ENCODE data around the gene IDUA. TPM values are rescaled to one million over a fixed set of nuclear protein-coding genes. Genes with fewer than 3 reads are reported as not detected.

IDUA gene
- total RNA-seq, 6 experiments from 2014 or later = 20.9 to 40.3 (median 23.3) TPM

DNA sequence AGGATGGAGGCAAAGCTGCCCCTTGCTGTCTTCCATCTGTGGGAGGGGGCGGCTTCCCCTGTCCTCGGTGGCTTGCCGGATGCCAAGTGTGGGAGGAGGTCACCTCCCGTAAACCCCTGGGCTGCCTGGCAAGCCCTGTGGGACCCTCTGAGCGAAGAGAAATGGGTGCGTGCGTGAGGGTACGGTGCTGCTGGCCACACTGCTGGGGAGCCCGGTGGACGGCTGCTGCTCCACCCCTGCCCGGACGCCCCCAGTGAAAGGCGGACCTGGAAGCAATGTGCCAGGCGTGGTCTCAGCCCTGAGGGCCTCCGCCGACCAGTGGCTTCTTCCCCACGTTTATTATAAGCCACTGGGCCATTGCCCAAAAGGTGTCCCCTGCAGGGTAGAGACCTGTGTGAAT lies 4.6 kb upstream of the IDUA start:
- Mint-ChIP-seq H3K4me1 (ENCODE audit: low read depth) (peaks cover 29% of the 10 kb centered on the region), H3K27ac (no peak overlapping the region), H3K9me3 (no peaks in the 10 kb centered on the region), H3K27me3 (ENCODE audit: insufficient read depth) (no peaks in the 10 kb centered on the region; the same call in 1 of the 2 replicates), H3K36me3 (ENCODE audit: low read depth) (no peaks in the 10 kb centered on the region), H3K4me3 (no peak overlapping the region)
- TF ChIP-seq, protein P1, sequence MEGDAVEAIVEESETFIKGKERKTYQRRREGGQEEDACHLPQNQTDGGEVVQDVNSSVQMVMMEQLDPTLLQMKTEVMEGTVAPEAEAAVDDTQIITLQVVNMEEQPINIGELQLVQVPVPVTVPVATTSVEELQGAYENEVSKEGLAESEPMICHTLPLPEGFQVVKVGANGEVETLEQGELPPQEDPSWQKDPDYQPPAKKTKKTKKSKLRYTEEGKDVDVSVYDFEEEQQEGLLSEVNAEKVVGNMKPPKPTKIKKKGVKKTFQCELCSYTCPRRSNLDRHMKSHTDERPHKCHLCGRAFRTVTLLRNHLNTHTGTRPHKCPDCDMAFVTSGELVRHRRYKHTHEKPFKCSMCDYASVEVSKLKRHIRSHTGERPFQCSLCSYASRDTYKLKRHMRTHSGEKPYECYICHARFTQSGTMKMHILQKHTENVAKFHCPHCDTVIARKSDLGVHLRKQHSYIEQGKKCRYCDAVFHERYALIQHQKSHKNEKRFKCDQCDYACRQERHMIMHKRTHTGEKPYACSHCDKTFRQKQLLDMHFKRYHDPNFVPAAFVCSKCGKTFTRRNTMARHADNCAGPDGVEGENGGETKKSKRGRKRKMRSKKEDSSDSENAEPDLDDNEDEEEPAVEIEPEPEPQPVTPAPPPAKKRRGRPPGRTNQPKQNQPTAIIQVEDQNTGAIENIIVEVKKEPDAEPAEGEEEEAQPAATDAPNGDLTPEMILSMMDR (IDR thresholded peaks at IDR 0.05) = no peak
- DNase-seq = no peak

- no peaks in the 10 kb centered on the region for H3K9me3 Mint-ChIP-seq
- peaks cover 29% of the 10 kb centered on the region for H3K4me1 Mint-ChIP-seq (ENCODE audit: low read depth)
- no peaks in the 10 kb centered on the region for H3K36me3 Mint-ChIP-seq (ENCODE audit: low read depth)
- TF ChIP-seq, protein P1 (IDR thresholded peaks at IDR 0.05) = no peak
- no peak overlapping the region for H3K4me3 Mint-ChIP-seq
- H3K27me3 Mint-ChIP-seq (ENCODE audit: insufficient read depth) = no peaks in the 10 kb centered on the region; the same call in 1 of the 2 replicates
- DNase-seq = no peak
- no peak overlapping the region for H3K27ac Mint-ChIP-seq
These were observed 4.0 kb upstream of the IDUA start for GRCh38 chr4:982814-983213.

DNA sequence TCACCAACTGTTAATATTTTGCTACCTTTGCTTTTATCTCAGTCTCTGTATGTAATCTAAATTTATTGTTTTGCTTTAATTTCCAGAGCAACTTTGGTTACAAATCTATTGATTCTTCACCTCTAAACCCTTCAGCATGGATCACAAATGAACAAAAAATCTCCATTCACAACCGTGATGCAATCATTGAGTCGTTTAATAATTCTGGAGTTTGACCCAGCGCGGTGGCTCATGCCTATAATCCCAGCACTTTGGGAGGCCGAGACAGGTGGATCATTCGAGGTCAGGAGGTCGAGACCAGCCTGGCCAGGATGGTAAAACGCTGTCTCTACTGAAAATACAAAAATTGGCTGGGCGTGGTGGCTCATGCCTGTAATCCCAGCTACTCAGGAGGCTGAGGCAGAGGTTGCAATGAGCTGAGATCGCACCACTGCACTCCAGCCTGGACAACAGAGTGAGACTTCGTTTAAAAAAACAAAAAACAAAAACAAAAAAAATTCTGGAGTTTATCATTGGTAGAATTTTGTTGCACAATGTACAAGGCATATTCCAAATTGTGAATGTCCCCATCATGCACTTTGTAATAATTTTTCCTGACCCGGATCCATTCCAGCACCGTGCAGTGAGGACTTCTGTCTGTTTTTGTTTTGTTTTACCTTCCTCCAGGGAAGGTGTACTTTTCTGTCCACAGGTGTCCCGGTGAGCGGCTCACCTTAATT lies 2.3 kb upstream of the IDUA start:
- H3K9me3 Mint-ChIP-seq = no peaks in the 10 kb centered on the region
- TF ChIP-seq, protein P1 (IDR thresholded peaks at IDR 0.05) = no peak
- no peaks in the 10 kb centered on the region; the same call in 1 of the 2 replicates for H3K27me3 Mint-ChIP-seq (ENCODE audit: insufficient read depth)
- H3K4me3 Mint-ChIP-seq = no peak overlapping the region; the same call in 1 of the 2 replicates
- H3K27ac Mint-ChIP-seq = no peak overlapping the region
- H3K36me3 Mint-ChIP-seq (ENCODE audit: low read depth) = no peaks in the 10 kb centered on the region
- no peak for DNase-seq
- H3K4me1 Mint-ChIP-seq (ENCODE audit: low read depth) = peaks cover 28% of the 10 kb centered on the region

DNA sequence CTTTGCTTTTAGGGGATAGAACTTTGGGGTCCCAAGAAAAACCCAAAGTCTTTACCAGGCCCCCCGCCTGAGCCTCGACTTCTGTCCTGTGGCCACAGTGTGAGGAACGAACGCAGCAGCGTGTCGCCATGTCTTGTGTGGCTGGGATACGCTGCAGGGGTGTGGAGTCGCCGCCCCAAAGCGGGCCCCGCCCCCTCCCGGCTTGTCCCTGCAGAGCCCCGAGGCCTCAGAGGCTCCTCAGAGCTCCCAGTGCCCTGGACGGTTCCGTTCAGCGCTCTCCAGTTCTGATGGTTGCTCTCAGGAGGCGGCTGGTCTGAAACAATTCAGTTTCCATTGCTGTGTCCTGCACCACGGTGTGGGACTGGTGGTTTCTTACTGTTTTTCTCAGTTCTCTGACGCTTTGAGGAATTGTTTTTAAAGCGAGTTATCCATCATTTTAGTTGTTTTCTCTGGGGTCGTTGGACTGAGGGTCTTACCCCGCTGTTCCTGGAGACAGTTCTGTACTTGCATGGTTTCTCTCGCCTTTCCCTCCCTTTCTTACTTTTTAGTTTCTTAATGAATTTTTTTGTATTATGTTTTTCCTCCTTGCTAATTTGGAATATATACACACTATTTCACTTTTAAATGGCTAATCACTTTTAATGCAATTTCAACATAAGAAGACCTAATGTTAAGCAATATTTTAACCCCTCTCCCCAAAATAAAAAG lies 1.6 kb upstream of the IDUA start:
- peaks cover 25% of the 10 kb centered on the region for H3K4me1 Mint-ChIP-seq (ENCODE audit: low read depth)
- H3K36me3 Mint-ChIP-seq (ENCODE audit: low read depth) = no peaks in the 10 kb centered on the region
- H3K4me3 Mint-ChIP-seq = peak overlapping the region; percentile 95; the same call in 1 of the 2 replicates
- DNase-seq = no peak
- H3K9me3 Mint-ChIP-seq = no peaks in the 10 kb centered on the region
- TF ChIP-seq, protein P1 (IDR thresholded peaks at IDR 0.05) = no peak
- no peaks in the 10 kb centered on the region; the same call in 1 of the 2 replicates for H3K27me3 Mint-ChIP-seq (ENCODE audit: insufficient read depth)
- H3K27ac Mint-ChIP-seq = no peak overlapping the region

DNA sequence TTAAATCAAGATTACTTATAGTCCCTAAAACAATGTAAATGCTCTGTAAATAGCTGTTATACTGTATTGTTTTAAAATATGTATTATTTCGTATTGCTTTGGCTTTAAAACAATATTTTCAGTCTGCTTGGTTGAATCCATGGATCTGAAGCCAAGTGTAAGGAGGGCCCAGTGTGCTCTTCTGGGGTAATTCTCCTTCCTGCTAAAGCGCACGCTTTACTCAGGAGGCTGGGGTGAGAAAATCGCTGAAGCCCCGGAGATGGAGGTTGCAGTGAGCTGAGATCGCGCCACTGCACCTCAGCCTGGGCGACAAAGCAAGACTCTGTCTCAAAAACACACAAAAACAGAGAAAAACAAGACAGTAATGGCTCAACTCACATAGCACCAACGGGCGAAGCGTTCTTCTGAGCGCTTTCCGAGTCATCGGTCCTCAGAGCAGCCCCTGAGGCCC lies 391 bp upstream of the IDUA start:
- TF ChIP-seq, protein P1 (IDR thresholded peaks at IDR 0.05) = no peak
- no peaks in the 10 kb centered on the region for H3K36me3 Mint-ChIP-seq (ENCODE audit: low read depth)
- peaks cover 25% of the 10 kb centered on the region for H3K4me1 Mint-ChIP-seq (ENCODE audit: low read depth)
- H3K27me3 Mint-ChIP-seq (ENCODE audit: insufficient read depth) = no peaks in the 10 kb centered on the region; the same call in 1 of the 2 replicates
- no peaks in the 10 kb centered on the region for H3K9me3 Mint-ChIP-seq
- peak overlapping the region; percentile 95 for H3K4me3 Mint-ChIP-seq
- DNase-seq = no peak
- peak overlapping the region; percentile 91 for H3K27ac Mint-ChIP-seq

Data from HFFc6 (cell line).